HG02970 (cell line): ENCODE data around the gene SNAP91.
"Not testable (repeated sequence)": the region's sequence is repeated elsewhere in the genome, so short reads cannot be mapped to it uniquely, and the experiment has no call there.

Source experiments
- ATAC-seq: cut with Tn5 transposase; IDR thresholded peaks from one replicate; pipeline ENCODE4 v1.9.1; 2021; ENCODE audit warnings: mild to moderate bottlenecking, moderate library complexity, moderate number of reproducible peaks; ENCODE audit not compliant: unreplicated experiment, low FRiP score

The SNAP91 gene

DNA sequence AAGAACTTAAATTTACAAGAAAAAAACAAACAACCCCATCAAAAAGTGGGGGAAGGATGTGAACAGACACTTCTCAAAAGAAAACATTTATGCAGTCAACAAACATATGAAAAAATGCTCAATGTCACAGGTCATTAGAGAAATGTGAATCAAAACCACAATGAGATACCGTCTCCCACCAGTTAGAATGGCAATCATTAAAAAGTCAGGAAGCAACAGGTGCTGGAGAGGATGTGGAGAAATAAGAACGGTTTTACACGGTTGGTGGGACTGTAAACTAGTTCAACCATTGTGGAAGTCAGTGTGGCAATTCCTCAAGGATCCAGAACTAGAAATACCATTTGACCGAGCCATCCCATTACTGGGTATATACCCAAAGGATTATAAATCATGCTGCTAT lies 157.2 kb downstream of the SNAP91 start:
- ATAC-seq, result not testable (repeated sequence)

DNA sequence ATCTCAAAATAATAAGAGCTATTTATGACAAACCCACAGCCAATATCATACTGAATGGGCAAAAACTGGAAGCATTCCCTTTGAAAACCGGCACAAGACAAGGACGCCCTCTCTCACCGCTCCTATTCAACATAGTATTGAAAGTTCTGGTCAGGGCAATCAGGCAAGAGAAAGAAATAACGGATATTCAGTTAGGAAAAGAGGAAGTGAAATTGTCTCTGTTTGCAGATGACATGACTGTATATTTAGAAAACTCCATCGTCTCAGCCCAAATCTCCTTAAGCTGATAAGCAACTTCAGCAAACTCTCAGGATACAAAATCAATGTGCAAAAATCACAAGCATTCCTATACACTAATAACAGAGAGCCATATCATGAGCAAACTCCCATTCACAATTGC lies 158.4 kb downstream of the SNAP91 start:
- ATAC-seq, result not testable (repeated sequence)

DNA sequence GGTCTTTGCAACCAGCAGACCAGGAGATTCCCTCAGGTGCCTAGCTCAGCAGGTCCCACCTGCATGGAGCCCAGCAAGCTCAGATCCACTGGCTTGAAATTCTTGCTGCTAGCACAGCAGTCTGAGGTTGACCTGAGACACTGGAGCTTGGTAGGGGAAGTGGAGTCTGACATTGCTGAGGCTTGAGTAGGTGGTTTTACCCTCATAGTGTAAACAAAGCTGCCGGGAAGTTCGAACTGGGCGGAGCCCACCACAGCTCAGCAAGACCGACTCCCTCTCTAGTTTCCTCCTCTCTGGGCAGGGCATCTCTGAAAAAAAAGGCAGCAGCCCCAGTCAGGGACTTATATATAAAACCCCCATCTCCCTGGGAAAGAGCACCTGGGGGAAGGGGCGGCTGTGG lies 162.3 kb downstream of the SNAP91 start:
- ATAC-seq, result no peak

DNA sequence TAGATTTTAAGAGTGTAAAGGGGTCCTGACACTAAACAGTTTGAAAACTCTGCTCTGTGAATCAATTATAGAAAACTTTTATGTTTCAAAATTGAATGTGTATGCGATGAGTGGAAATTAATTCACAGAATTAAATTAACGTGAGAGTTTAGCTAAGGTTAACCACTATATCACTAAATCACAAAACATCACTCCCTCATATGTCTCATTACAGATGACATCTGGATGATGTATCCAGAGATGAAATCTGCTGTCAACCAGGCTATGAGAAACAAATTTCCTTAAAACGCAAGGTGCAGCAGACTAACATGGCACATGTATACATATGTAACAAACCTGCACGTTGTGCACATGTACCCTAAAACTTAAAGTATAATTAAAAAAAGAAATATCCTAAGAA lies 169.2 kb downstream of the SNAP91 start:
- ATAC-seq, result no peak

DNA sequence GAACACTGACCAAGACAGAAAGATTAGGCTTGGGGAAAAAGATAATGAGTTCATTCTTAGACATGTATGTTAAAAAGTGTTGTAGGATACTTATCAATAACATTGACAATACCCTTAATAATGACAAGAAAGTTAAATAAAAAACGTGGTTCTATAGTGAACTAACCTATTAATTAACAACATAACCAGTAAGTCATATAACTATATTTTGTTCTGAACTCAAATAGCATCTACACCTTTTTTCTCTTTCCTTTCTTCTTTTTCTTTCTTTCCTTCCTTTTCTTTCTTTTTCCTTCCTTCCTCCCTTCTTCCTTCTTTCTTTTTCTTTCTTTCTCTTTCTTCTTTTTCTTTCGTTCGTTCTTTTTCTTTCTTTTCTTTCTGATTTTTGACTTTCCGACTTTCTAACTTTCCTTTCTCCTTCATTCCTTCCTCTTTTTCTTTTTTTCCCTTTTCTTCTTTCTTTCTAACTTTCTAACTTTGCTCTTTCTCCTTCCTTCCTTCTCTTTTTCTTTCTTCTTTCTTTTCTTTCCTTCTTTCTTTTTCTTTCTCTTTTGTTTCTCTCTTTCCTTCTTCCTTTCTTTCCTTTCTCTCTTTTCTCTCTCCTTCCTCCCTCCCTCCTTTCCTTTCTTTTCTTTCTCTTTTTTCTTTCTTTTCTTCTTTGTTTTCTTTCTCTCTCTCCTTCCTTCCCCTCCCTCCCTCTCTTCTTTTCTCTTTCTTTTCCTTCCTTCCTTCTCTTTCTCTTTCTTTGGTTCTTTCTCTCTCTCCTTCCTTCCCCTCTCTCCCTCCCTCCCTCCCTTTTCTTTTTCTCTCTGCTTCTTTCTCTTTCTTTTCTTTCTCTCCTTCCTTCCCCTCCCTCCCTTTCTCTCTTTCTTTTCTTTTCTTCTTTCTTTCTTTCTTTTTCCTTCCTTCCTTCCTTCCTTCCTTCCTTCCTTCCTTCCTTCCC lies 172.0 kb downstream of the SNAP91 start:
- no peak for ATAC-seq

DNA sequence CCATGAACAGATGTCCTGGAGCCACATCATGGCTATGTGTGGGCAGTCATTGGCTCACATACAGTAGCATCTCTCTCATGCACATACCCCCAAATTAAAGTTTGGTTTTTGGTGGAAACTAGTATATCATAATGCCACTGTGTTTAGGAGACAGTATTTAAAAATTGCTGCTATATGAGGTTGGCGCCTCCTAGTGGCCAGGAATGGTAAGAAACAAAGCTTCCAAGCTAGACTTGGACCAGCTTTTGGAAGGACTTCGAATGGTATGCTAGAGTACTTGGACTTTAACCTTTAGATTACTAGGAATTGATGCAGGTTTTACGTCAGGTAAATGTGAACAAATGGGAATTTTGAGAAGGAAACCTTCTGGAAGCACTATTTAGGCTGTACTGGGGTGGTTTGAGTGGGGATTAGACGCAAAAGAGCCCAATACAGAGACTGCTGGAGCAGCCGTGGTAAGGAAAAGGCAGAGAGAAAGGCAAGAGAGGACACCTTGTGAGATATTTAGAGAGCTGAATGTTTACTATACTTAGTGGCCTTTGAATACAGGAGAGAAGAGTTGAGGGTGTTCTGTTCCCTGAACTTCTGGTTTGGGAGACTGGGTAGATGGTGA lies 172.8 kb downstream of the SNAP91 start:
- peak; percentile 82 for ATAC-seq

DNA sequence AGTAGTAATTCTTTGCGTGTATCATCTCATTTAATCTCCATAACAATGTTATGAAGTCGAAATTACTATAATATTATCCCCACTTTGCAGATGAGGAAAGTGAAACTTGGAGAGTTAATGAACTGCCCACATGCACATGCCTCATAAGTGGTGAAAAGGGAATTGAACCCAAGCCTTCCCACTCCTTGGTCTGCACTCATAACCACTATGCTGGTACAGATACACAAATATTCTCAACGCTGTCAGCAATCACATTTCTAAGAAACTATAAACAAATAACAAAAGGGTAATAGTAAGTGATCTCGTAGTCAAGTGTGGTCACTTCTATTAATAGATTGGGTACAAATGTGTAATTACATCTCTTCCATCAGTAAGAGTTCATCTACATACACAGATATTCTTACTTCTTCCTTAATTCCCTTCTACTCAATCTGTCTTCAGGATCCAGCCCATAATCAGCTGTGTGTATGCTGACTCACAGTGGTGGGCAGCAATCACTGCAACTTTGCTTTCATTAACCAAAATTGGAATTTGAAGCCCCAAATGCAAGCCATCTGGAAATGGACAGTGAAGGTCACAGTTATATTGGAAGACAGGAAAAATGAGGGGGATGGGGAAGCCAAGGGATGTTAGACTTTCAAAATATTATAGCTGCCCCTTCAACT lies 190.0 kb downstream of the SNAP91 start:
- no peak for ATAC-seq

DNA sequence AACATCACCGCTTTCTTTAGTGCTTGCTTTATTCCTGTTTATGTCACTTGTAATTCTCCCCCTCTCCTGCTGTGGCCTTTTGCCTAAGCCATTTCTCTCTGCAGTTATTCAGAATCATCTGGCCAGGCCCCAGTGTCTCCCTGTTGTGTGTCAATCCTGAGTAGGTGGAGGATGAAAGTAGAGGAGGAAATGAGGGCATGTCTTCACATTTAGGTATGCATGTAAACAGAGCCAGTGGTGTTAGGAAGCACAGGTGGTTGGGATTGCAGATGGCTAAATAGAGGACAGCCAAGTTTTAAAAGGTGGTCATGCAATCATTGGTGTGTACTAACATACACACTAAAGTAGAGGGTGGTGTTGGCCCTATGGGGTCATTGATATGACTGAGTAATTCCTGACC lies 191.4 kb downstream of the SNAP91 start:
- ATAC-seq, result no peak

DNA sequence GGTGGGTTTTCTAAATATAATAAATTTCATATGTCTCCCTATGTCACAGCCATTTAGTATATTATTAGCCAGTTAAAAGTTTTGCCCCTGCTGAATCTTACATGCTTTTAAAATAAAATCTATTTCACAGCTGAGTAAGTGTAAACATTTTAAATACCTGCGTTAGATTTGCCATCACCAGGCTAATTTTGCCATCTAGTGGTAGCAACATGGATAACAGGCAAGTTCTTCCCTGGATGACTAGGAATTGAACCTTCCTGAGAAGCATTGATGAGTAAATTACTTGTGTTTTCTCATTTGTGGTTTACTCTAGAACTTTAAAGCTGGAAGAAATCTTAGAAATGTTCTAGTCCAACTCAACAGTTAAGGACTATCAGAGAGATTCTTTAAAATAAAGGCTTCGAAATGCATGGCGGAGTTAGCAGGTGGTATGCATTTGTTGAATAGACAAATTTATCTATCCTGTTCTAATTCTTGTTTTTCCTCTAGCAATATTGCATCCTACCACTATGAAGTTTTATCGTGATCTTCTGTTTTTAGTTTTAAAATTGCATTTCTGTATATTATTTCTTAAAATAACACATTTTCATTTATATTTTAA lies 193.9 kb downstream of the SNAP91 start:
- ATAC-seq, result no peak

DNA sequence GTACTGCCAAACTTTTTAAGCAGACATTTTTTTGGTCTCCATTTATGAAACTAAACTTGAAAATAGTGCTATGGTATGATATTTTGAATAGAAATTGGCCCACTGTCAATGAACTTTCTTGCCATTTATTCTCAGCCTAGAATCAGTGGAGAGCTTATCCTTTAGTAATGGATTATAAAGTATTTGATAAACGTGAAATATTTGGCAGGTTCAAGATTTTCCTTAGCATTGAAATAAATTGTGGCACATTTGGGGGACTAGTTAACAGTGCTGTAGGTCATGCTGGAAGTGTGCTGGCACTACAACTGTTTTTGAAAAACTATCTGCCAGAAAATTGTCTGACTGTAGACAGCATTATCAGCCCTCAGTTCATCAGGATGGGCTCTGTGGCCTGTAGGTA lies 194.4 kb downstream of the SNAP91 start:
- ATAC-seq, result no peak

DNA sequence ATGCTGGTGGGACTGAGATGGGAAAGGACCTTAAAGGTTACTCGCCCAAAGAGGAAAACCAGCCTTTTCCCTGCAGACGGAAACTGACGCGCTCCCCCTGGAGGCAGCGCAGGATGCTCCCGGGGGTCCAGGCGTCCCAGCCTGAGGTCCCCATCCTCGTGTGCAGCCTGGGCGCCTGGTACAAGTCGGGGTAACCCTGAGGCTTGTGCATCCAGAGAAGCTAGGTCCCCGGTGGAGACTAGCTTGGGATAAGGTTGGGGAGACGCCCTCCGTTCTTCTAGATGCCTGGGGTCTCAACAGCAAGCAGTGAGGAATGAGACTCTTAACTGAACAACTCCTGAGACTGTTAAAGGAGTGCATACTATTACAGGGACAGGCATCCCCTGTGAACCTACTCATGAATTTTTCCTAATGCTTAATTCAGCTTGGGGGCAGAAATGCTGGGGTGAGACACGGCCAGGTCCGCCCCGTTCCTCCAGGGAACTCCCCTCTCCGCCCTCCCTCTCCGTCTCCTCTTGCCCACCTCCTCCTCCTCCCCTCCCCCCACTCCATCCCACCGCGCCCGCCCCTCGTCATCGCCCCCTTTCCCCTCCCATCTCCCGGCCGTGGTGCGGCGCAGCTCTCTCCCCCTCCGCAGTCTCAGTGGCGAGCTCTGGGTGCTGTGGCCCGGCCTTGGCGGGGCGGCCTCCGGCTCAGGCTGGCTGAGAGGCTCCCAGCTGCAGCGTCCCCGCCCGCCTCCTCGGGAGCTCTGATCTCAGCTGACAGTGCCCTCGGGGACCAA lies 196.8 kb downstream of the SNAP91 start, which contains the start of gene PRSS35:
PRSS35 (plus strand) TSS at position 634 of the 781 bp plus-strand sequence. CDS start 10,908 bp downstream, outside the sequence.
- ATAC-seq, result no peak

DNA sequence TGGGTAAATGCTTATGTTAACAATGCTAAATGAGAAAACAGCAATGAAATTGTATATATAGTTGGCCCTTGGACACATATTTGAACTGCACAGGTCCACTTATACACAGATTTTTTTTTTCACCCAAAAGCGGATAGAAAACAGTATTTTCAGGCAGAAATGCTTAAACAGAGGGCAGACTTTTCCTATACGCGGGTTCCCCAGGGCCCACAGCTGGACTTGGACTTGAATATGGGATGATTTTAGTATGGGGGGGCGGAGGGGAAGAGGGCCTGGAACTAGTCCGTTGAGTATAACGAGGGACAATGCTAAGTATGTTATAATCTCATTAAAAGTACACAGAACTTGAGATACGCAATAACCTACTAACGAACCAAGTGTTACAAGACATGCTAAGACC lies 197.6 kb downstream of the SNAP91 start:
- ATAC-seq, result no peak

DNA sequence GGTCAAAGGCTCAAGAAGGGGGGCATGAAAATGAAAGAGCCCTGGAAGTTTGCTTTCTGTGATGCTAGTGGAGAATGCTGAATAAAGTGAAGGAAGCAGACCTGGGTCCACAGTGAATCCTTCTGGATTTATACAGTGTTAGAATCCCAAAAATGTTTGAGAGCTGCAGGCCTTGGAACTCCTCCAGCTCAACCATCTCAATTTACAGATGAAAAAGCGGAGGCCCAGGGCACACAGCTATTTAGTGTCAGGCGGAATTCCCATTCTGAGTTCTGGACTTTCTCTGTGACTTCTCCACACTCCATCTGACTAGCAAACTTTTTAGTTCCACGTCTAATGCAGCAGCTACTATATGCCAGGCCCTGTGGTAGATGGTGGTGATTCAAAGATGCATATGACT lies 198.1 kb downstream of the SNAP91 start:
- no peak for ATAC-seq

DNA sequence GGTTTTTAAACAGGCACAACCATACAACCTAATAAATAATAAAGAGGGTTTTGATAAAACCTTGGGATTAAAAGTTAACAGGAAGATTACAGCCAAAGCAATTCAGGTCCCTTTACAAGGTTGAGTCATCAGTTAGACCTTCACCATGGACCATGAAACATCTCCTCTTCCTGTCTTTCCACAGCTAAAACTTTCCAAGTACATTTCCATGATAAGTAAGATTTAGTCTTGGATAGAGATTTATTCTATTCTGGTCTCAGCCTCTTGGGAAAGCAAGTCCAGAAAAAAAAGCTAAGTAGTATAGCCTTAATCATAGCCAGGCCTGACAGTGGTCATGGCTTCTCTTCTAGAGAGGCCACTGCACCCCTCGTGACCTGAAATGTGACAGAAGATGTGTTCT lies 199.5 kb downstream of the SNAP91 start:
- ATAC-seq, result no peak

DNA sequence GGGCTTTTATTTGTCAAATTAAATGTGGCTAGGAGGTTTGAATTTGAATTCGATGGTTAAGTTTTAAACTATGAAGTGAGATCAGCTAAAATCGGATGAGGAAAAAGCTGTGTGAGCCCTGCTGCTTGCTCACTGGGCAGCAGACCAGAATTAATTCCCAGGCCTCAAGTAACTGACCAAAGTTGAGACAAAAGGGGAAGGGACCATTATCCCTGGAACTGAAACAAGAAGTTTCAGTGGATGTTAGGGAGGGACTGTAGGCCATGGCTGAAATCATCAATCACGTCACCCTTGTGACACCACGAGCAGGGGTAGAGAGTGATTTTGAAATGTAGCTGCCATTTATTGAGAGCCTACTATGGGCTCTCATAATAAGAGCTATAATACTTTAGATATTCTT lies 203.5 kb downstream of the SNAP91 start:
- no peak for ATAC-seq
